ENCODE data around the gene SHKBP1. TPM values are rescaled to one million over a fixed set of nuclear protein-coding genes. Genes with fewer than 3 reads are reported as not detected.

SHKBP1 gene
- polyA plus RNA-seq, 1 donor = 48.2 TPM

GRCh38 chr19:40600570-40601133, 24.0 kb downstream of the SHKBP1 start:
- no peak for DNase-seq

- DNase-seq = no peak
Measured at GRCh38 chr19:40601134-40601974, 24.7 kb downstream of the SHKBP1 start, which contains the start of gene LTBP4. LTBP4 (plus strand) TSS chr19:40601369; CDS start chr19:40601388, 19 bp downstream.

- DNase-seq = no peak
Measured at GRCh38 chr19:40603071-40603388, 26.4 kb downstream of the SHKBP1 start.

GRCh38 chr19:40603389-40604170, 26.9 kb downstream of the SHKBP1 start:
- DNase-seq = peak; percentile 98

GRCh38 chr19:40604171-40604646, 27.5 kb downstream of the SHKBP1 start:
- no peak for DNase-seq

- DNase-seq = no peak
Measured at GRCh38 chr19:40604647-40605215, 28.1 kb downstream of the SHKBP1 start.

GRCh38 chr19:40605216-40605971, 28.7 kb downstream of the SHKBP1 start:
- DNase-seq = no peak

- DNase-seq = no peak
Measured at GRCh38 chr19:40607311-40608239, 30.9 kb downstream of the SHKBP1 start.

- DNase-seq = no peak
Measured at GRCh38 chr19:40608240-40608621, 31.6 kb downstream of the SHKBP1 start.

GRCh38 chr19:40608957-40609356, 32.3 kb downstream of the SHKBP1 start:
- DNase-seq = no peak

- no peak for DNase-seq
Measured at GRCh38 chr19:40609561-40610395, 33.1 kb downstream of the SHKBP1 start.

GRCh38 chr19:40610396-40611064, 33.9 kb downstream of the SHKBP1 start:
- no peak for DNase-seq

- no peak for DNase-seq
Measured at GRCh38 chr19:40611096-40611495, 34.4 kb downstream of the SHKBP1 start.

GRCh38 chr19:40611900-40612698, 35.4 kb downstream of the SHKBP1 start:
- DNase-seq = no peak

- DNase-seq = no peak
Measured at GRCh38 chr19:40612831-40613689, 36.4 kb downstream of the SHKBP1 start.

- DNase-seq = no peak
Measured at GRCh38 chr19:40613690-40614621, 37.3 kb downstream of the SHKBP1 start.
